ENCODE measurements around the gene LCE1C.

The LCE1C gene

GRCh38 chr1:152806576-152806975 is at the start of gene LCE1C:
TSS of gene LCE1C (minus strand) at chr1:152806651. CDS start at chr1:152805478, 1,173 bp downstream.
- no peak for DNase-seq

GRCh38 chr1:152855661-152856060 is 49.2 kb upstream of the LCE1C start:
- no peak for DNase-seq

- DNase-seq = no peak
Observed at GRCh38 chr1:152842556-152842955, 36.1 kb upstream of the LCE1C start, which contains the start of gene LCE6A. TSS of gene LCE6A (plus strand) at chr1:152842856. CDS start at chr1:152843521, 665 bp downstream.

GRCh38 chr1:152836870-152837269 is 30.4 kb upstream of the LCE1C start:
- DNase-seq = no peak

GRCh38 chr1:152827173-152827572 is 20.7 kb upstream of the LCE1C start, which contains the start of gene LCE1A:
TSS of gene LCE1A (plus strand) at chr1:152827473. CDS start at chr1:152827473, 0 bp downstream.
- DNase-seq = no peak

GRCh38 chr1:152824964-152825363 is 18.5 kb upstream of the LCE1C start:
- DNase-seq = no peak

- DNase-seq = no peak
Observed at GRCh38 chr1:152823294-152823693, 16.8 kb upstream of the LCE1C start.

- no peak for DNase-seq
Observed at GRCh38 chr1:152817309-152817708, 10.9 kb upstream of the LCE1C start.

- DNase-seq = no peak
Observed at GRCh38 chr1:152811671-152812070, 5.2 kb upstream of the LCE1C start, which contains the start of gene LCE1B. TSS of gene LCE1B (plus strand) at chr1:152811971. CDS start at chr1:152812447, 476 bp downstream.

GRCh38 chr1:152811050-152811449 is 4.6 kb upstream of the LCE1C start:
- no peak for DNase-seq

GRCh38 chr1:152801333-152801732 is 5.1 kb downstream of the LCE1C start:
- no peak for DNase-seq

- DNase-seq = no peak
Observed at GRCh38 chr1:152796421-152796820, 10.0 kb downstream of the LCE1C start, which contains the start of gene LCE1D. TSS of gene LCE1D (plus strand) at chr1:152796721. CDS start at chr1:152797795, 1,074 bp downstream.

- DNase-seq = no peak
Observed at GRCh38 chr1:152795686-152796085, 10.8 kb downstream of the LCE1C start.

GRCh38 chr1:152786077-152786476 is 20.4 kb downstream of the LCE1C start, which contains the start of gene LCE1E:
TSS of gene LCE1E (plus strand) at chr1:152786257. CDS start at chr1:152787300, 1,043 bp downstream.
- no peak for DNase-seq

- no peak for DNase-seq
Observed at GRCh38 chr1:152783095-152783494, 23.4 kb downstream of the LCE1C start.

- no peak for DNase-seq
Observed at GRCh38 chr1:152777510-152778137, 28.8 kb downstream of the LCE1C start.

GRCh38 chr1:152776361-152776760 is 30.1 kb downstream of the LCE1C start:
- no peak for DNase-seq

GRCh38 chr1:152774875-152775274 is 31.6 kb downstream of the LCE1C start, which contains the start of gene LCE1F:
TSS of gene LCE1F (plus strand) at chr1:152775140. CDS start at chr1:152776372, 1,232 bp downstream.
- DNase-seq = no peak

- DNase-seq = no peak
Observed at GRCh38 chr1:152770411-152770810, 36.0 kb downstream of the LCE1C start.

GRCh38 chr1:152768847-152769533 is 37.5 kb downstream of the LCE1C start:
- DNase-seq = no peak

GRCh38 chr1:152761609-152762213 is 44.7 kb downstream of the LCE1C start:
- DNase-seq = no peak

- no peak for DNase-seq
Observed at GRCh38 chr1:152760551-152761190, 45.8 kb downstream of the LCE1C start.
